HepG2 (cell line): ENCODE results near the gene ACTN4. TPM values are rescaled to one million over a fixed set of nuclear protein-coding genes. Genes with fewer than 3 reads are reported as not detected.
A peak's percentile ranks its signal among the peaks of the same experiment; 100 is the strongest.

Source experiments
- ETV5 ChIP-seq: IDR thresholded peaks from 2 replicates; pipeline ENCODE4 v1.6.1; 2018; ENCODE audit warnings: missing biosample characterization, missing genetic modification reagents, inconsistent platforms, borderline replicate concordance
- HOXD1 ChIP-seq: sonication (generic); formaldehyde crosslinking; IDR thresholded peaks from 2 replicates; pipeline ENCODE4 v1.5.0; 2020; ENCODE audit warnings: missing genetic modification reagents
- JUN ChIP-seq: sonication (generic); formaldehyde crosslinking; IDR thresholded peaks from 2 replicates; pipeline ENCODE4 v1.4.0; 2020; ENCODE audit warnings: mild to moderate bottlenecking, missing genetic modification reagents
- NFE2L1 ChIP-seq: sonication (generic); formaldehyde crosslinking; IDR thresholded peaks from 2 replicates; pipeline ENCODE4 v1.4.0; 2020; ENCODE audit warnings: missing genetic modification reagents, mild to moderate bottlenecking, borderline replicate concordance
- PITX1 ChIP-seq: sonication (generic); formaldehyde crosslinking; IDR thresholded peaks from 2 replicates; pipeline ENCODE4 v1.5.1; 2020; ENCODE audit warnings: mild to moderate bottlenecking, missing genetic modification reagents
- SIN3B ChIP-seq: fragments of 150-350 bp; IDR thresholded peaks from 2 replicates; pipeline ENCODE4 v1.6.1; 2014; ENCODE audit warnings: low read length
- SNAPC2 ChIP-seq: sonication (generic); formaldehyde crosslinking; IDR thresholded peaks from 2 replicates; pipeline ENCODE4 v1.8.1; 2022; ENCODE audit warnings: mild to moderate bottlenecking, missing genetic modification reagents
- SRSF9 ChIP-seq: fragments of 200-400 bp; formaldehyde crosslinking; IDR thresholded peaks from 2 replicates; pipeline ENCODE4 v1.6.1; 2018; ENCODE audit warnings: borderline replicate concordance, mild to moderate bottlenecking, low read depth, low read length; ENCODE audit not compliant: insufficient read depth, poor library complexity, severe bottlenecking
- TCF7L2 ChIP-seq: IDR thresholded peaks from 2 replicates; pipeline ENCODE4 v1.6.1; 2011; ENCODE audit warnings: mild to moderate bottlenecking, low read depth, low read length, moderate library complexity
- TRIM24 ChIP-seq: sonication (generic); formaldehyde crosslinking; IDR thresholded peaks from 2 replicates; pipeline ENCODE4 v1.8.0; 2022; ENCODE audit warnings: mild to moderate bottlenecking, missing genetic modification reagents
- ZFP36L1 ChIP-seq: sonication (generic); formaldehyde crosslinking; IDR thresholded peaks from 2 replicates; pipeline ENCODE4 v1.8.0; 2022; ENCODE audit warnings: mild to moderate bottlenecking, missing genetic modification reagents, moderate library complexity
- ZNF207 ChIP-seq: fragments of 450-650 bp; IDR thresholded peaks from 2 replicates; pipeline ENCODE4 v1.6.1; 2016; ENCODE audit warnings: antibody characterized with exemption, borderline replicate concordance
- ZNF274 ChIP-seq: sonication (generic); formaldehyde crosslinking; IDR thresholded peaks from 2 replicates; pipeline ENCODE4 v1.5.1; 2020; ENCODE audit warnings: mild to moderate bottlenecking, missing genetic modification reagents
- ZNF382 ChIP-seq: sonication (generic); formaldehyde crosslinking; IDR thresholded peaks from 2 replicates; pipeline ENCODE4 v1.5.0; 2020; ENCODE audit warnings: missing genetic modification reagents, mild to moderate bottlenecking, borderline replicate concordance
- ZNF446 ChIP-seq: sonication (generic); formaldehyde crosslinking; IDR thresholded peaks from 2 replicates; pipeline ENCODE4 v1.5.0; 2020; ENCODE audit warnings: mild to moderate bottlenecking, missing genetic modification reagents
- ZNF543 ChIP-seq: sonication (generic); formaldehyde crosslinking; IDR thresholded peaks from 2 replicates; pipeline ENCODE4 v1.4.0; 2020; ENCODE audit warnings: mild to moderate bottlenecking, missing genetic modification reagents
- ZNF547 ChIP-seq: sonication (generic); formaldehyde crosslinking; IDR thresholded peaks from 2 replicates; pipeline ENCODE4 v1.5.1; 2020; ENCODE audit warnings: mild to moderate bottlenecking, missing genetic modification reagents
- ZNF891 ChIP-seq: sonication (generic); formaldehyde crosslinking; IDR thresholded peaks from 2 replicates; pipeline ENCODE4 v1.5.0; 2020; ENCODE audit warnings: mild to moderate bottlenecking, missing genetic modification reagents
- ZSCAN9 ChIP-seq: IDR thresholded peaks from 2 replicates; pipeline ENCODE4 v1.6.1; 2016; ENCODE audit warnings: borderline replicate concordance
- polyA plus RNA-seq, 8 experiments: library from polyadenylated mRNA; depleted of rRNA in 3 of 8; stranded (reverse) in 7 of 8; unstranded in 1 of 8; fragments of >200 nt; fragmentation: Illumina TruSeq in 4 of 8; extraction: Trizol in 4 of 8; gene quantifications; 2 replicates each; pipeline versions ENCODE4 v1.2.1 to v1.2.3, GENCODE V29; 2011 to 2016; ENCODE audit warnings: low read depth in 4 of 8, missing spikeins in 1 of 8, mixed read lengths in 1 of 8; ENCODE audit not compliant: insufficient read depth in 1 of 8
- total RNA-seq, 5 experiments: library from RNA; depleted of rRNA; stranded (reverse); fragments of >200 nt; fragmentation: Illumina TruSeq; extraction: Trizol; gene quantifications; 2 replicates each; pipeline ENCODE4 v1.2.3, GENCODE V29; 2016; ENCODE audit warnings: low read depth in 1 of 5
- TF ChIP-seq, protein P1 (sequence below): sonication (generic); formaldehyde crosslinking; conservative IDR thresholded peaks from 2 replicates; pipeline ENCODE4 v1.4.0; 2020; ENCODE audit warnings: missing genetic modification reagents
- TF ChIP-seq, protein P2 (sequence below): sonication (generic); formaldehyde crosslinking; IDR thresholded peaks from 2 replicates; pipeline ENCODE4 v1.5.1; 2020; ENCODE audit warnings: missing genetic modification reagents, mild to moderate bottlenecking, borderline replicate concordance
- TF ChIP-seq, protein P3 (sequence below): sonication (generic); formaldehyde crosslinking; IDR thresholded peaks from 2 replicates; pipeline ENCODE4 v1.4.0; 2020; ENCODE audit warnings: missing genetic modification reagents
- TF ChIP-seq, protein P4 (sequence below): sonication (generic); formaldehyde crosslinking; IDR thresholded peaks from 2 replicates; pipeline ENCODE4 v1.5.0; 2020; ENCODE audit warnings: mild to moderate bottlenecking, missing genetic modification reagents

Gene ACTN4
- total and polyA plus RNA-seq, 2 of the 13 experiments (the other 11 are each of a cell fraction or from before 2014, with no cell fraction given) = 171 to 192 TPM

DNA sequence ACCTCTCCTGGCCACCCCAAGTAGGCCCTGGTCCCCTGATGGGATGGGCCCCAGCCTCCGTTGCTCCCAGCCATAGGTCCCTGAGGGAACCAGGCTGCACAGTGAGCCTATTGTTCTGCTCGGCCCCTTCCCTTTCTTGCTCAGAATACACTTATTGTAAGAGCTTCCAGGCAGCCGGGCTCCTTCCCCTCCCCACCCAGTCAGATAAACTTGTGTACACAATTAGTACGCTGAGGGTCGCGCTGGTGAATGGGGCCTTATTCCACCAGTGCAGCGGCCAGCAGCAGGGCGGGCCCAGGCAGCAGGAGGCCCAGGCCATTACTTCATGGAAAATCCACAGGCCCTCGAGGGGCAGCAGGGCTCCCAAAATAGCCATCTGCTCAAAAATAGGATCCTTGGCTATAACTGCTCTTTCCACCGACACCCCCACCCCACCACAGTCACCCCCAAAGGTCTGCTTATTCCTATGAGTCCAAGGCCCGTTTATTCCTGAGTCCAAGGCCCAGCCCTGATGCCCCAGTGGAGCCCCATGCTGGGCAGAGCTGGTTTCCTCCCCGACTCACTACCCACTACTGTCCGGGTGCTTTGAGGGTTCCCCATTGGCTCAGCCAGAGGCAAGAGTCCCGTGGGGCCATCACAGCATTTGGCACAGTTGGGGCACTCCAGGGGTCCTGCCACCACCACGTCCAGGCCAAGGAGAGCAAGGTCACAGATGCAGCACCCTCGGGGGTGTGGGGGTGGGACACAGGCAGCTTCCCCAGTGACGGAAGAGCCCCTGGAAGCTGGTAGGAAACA lies 74.7 kb downstream of the ACTN4 start (continued):
- TF ChIP-seq, protein P1, sequence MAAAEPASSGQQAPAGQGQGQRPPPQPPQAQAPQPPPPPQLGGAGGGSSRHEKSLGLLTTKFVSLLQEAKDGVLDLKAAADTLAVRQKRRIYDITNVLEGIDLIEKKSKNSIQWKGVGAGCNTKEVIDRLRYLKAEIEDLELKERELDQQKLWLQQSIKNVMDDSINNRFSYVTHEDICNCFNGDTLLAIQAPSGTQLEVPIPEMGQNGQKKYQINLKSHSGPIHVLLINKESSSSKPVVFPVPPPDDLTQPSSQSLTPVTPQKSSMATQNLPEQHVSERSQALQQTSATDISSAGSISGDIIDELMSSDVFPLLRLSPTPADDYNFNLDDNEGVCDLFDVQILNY (CRISPR knock-in tag) = no peak
- TF ChIP-seq ZNF382 (CRISPR knock-in tag) (no peak), HOXD1 (no peak), SIN3B (no peak), ZNF274 (no peak; the same call in 1 of the 2 replicates), ZNF446 (CRISPR knock-in tag) (no peak), PITX1 (no peak), TRIM24 (CRISPR knock-in tag) (no peak), TCF7L2 (no peak), ZFP36L1 (CRISPR knock-in tag) (peak; percentile 59; the same call in 1 of the 2 replicates), ZNF207 (no peak), ZNF891 (CRISPR knock-in tag) (peak; percentile 58; the same call in 1 of the 2 replicates), JUN (CRISPR knock-in tag) (peak; percentile 31; the same call in 1 of the 2 replicates), ZNF543 (peak; percentile 57; the same call in 1 of the 2 replicates), SNAPC2 (CRISPR knock-in tag) (0 out of 2 replicates have a peak, but pooled peaks have one; percentile 58), ZSCAN9 (CRISPR knock-in tag) (0 out of 2 replicates have a peak, but pooled peaks have one; percentile 31), SRSF9 (no peak), ZNF547 (CRISPR knock-in tag) (peak; percentile 53; the same call in 1 of the 2 replicates), ETV5 (peak; percentile 43; the same call in 1 of the 2 replicates), NFE2L1 (CRISPR knock-in tag) (no peak)
- TF ChIP-seq, protein P2, sequence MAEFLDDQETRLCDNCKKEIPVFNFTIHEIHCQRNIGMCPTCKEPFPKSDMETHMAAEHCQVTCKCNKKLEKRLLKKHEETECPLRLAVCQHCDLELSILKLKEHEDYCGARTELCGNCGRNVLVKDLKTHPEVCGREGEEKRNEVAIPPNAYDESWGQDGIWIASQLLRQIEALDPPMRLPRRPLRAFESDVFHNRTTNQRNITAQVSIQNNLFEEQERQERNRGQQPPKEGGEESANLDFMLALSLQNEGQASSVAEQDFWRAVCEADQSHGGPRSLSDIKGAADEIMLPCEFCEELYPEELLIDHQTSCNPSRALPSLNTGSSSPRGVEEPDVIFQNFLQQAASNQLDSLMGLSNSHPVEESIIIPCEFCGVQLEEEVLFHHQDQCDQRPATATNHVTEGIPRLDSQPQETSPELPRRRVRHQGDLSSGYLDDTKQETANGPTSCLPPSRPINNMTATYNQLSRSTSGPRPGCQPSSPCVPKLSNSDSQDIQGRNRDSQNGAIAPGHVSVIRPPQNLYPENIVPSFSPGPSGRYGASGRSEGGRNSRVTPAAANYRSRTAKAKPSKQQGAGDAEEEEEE (CRISPR knock-in tag) = no peak
- TF ChIP-seq, protein P3, sequence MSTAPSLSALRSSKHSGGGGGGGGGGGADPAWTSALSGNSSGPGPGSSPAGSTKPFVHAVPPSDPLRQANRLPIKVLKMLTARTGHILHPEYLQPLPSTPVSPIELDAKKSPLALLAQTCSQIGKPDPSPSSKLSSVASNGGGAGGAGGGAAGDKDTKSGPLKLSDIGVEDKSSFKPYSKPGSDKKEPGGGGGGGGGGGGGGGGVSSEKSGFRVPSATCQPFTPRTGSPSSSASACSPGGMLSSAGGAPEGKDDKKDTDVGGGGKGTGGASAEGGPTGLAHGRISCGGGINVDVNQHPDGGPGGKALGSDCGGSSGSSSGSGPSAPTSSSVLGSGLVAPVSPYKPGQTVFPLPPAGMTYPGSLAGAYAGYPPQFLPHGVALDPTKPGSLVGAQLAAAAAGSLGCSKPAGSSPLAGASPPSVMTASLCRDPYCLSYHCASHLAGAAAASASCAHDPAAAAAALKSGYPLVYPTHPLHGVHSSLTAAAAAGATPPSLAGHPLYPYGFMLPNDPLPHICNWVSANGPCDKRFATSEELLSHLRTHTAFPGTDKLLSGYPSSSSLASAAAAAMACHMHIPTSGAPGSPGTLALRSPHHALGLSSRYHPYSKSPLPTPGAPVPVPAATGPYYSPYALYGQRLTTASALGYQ (CRISPR knock-in tag) = no peak; the same call in 1 of the 2 replicates
- TF ChIP-seq, protein P4, sequence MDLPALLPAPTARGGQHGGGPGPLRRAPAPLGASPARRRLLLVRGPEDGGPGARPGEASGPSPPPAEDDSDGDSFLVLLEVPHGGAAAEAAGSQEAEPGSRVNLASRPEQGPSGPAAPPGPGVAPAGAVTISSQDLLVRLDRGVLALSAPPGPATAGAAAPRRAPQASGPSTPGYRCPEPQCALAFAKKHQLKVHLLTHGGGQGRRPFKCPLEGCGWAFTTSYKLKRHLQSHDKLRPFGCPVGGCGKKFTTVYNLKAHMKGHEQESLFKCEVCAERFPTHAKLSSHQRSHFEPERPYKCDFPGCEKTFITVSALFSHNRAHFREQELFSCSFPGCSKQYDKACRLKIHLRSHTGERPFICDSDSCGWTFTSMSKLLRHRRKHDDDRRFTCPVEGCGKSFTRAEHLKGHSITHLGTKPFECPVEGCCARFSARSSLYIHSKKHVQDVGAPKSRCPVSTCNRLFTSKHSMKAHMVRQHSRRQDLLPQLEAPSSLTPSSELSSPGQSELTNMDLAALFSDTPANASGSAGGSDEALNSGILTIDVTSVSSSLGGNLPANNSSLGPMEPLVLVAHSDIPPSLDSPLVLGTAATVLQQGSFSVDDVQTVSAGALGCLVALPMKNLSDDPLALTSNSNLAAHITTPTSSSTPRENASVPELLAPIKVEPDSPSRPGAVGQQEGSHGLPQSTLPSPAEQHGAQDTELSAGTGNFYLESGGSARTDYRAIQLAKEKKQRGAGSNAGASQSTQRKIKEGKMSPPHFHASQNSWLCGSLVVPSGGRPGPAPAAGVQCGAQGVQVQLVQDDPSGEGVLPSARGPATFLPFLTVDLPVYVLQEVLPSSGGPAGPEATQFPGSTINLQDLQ = peak; percentile 49; the same call in 1 of the 2 replicates
